Esophagus squamous epithelium (tissue), 5 donors: Measurements from ENCODE around the gene NCKAP1. TPM values are rescaled to one million over a fixed set of nuclear protein-coding genes. Genes with fewer than 3 reads are reported as not detected.
"Not testable (repeated sequence)": the region's sequence is repeated elsewhere in the genome, so short reads cannot be mapped to it uniquely, and the experiment has no call there.

Experiments
- DNase-seq: peaks from one replicate; lab custom pipeline; 2025; lab: John Stamatoyannopoulos, UW
- H3K27ac ChIP-seq, 4 donors: fragments of 200-600 bp; sonication (generic); one replicate each; pipeline ENCODE4 v1.5.1; 2016 to 2019; ENCODE audit warnings: mild to moderate bottlenecking in 1 of 4
- H3K27me3 ChIP-seq, 4 donors: fragments of 200-600 bp; sonication (generic); 1 replicate in 3 of 4; 2 replicates in 1 of 4; pipeline versions ENCODE4 v1.5.1 to v1.6.0; 2017 to 2021; ENCODE audit warnings: antibody characterized with exemption in 1 of 4
- H3K36me3 ChIP-seq, 3 donors: fragments of 200-600 bp; sonication (generic); one replicate each; pipeline ENCODE4 v1.5.1; 2016 to 2019
- H3K4me1 ChIP-seq, 3 donors: fragments of 200-600 bp; sonication (generic); one replicate each; pipeline ENCODE4 v1.5.1; 2017 to 2019
- H3K4me3 ChIP-seq, 4 donors: fragments of 200-600 bp; sonication (generic); 1 replicate in 3 of 4; 2 replicates in 1 of 4; pipeline ENCODE4 v1.5.1; 2016 to 2019; ENCODE audit warnings: mild to moderate bottlenecking in 2 of 4, moderate library complexity in 1 of 4
- H3K9me3 ChIP-seq, 3 donors: fragments of 200-600 bp; sonication (generic); one replicate each; pipeline ENCODE4 v1.5.1; 2016 to 2019
- CTCF ChIP-seq, 6 experiments: fragments of 450-650 bp in 4 of 6; fragments of 200-600 bp in 2 of 6; sonication (generic) in 2 of 6; IDR thresholded peaks; one replicate each; pipeline ENCODE4 v1.5.1; 2016 to 2019; ENCODE audit warnings: antibody characterized with exemption in 6 of 6, mild to moderate bottlenecking in 4 of 6, moderate library complexity in 4 of 6
- POLR2A ChIP-seq, 4 donors: fragments of 450-650 bp; IDR thresholded peaks; one replicate each; pipeline ENCODE4 v1.6.1; 2017; ENCODE audit warnings: antibody characterized with exemption in 4 of 4, mild to moderate bottlenecking in 4 of 4, moderate library complexity in 3 of 4
- WGBS, 2 donors: methylation state at CpG; one replicate each; pipeline ENCODE4 v1.1.5; 2018; 5-methylcytosine and 5-hydroxymethylcytosine counted together
- intact Hi-C: fragments of 100-400 bp; cut with DNase I; formaldehyde crosslinking; loops from one replicate; pipeline ENCODE4 v1.15.0; 2022
- total RNA-seq, 4 donors: library from RNA; depleted of rRNA; stranded (reverse); fragments of >200 nt; gene quantifications; one replicate each; pipeline ENCODE4 v1.1.0, GENCODE V29; 2016
- donor health status: DM: yes; HTN: yes; CAD: no.

The NCKAP1 gene
- total RNA-seq, 4 donors from 2014 or later, result 85.9 to 163 (median 117) TPM

GRCh38 chr2:183060571-183061231 is 22.4 kb upstream of the NCKAP1 start:
- peaks cover 0 to 20% (median 3%) of the 10 kb centered on the region in 3 donors for H3K4me1 ChIP-seq
- TF ChIP-seq POLR2A (IDR thresholded peaks at IDR 0.05) (no peak), CTCF (IDR thresholded peaks at IDR 0.05) (no peak)
- no peak overlapping the region for H3K4me3 ChIP-seq
- H3K9me3 ChIP-seq, result no peaks in the 10 kb centered on the region
- DNase-seq, result no peak
- intact Hi-C loops, result no loop called here
- peak overlapping the region in 1 of 4 donors; percentile 70 for H3K27ac ChIP-seq
- no peaks in the 10 kb centered on the region for H3K36me3 ChIP-seq
- H3K27me3 ChIP-seq, result no peaks in the 10 kb centered on the region
- WGBS, 2 donors, result 96% methylated on average over 14 of the region's 14 CpGs

GRCh38 chr2:183059561-183059960 is 21.3 kb upstream of the NCKAP1 start:
- intact Hi-C loops, result no loop called here
- 19 to 21% methylated on average over 1 of the region's 1 CpG for WGBS, 2 donors
- H3K27me3 ChIP-seq, result no peaks in the 10 kb centered on the region
- H3K4me3 ChIP-seq, result no peak overlapping the region
- no peak for DNase-seq
- no peaks in the 10 kb centered on the region for H3K36me3 ChIP-seq
- H3K27ac ChIP-seq, result peak overlapping the region in 3 of 4 donors; percentile 30 to 70 (median 49)
- H3K9me3 ChIP-seq, result no peaks in the 10 kb centered on the region
- H3K4me1 ChIP-seq, result peaks cover 0 to 20% (median 3%) of the 10 kb centered on the region in 3 donors
- TF ChIP-seq CTCF (IDR thresholded peaks at IDR 0.05) (no peak), POLR2A (IDR thresholded peaks at IDR 0.05) (no peak)

- no peaks in the 10 kb centered on the region for H3K36me3 ChIP-seq
- intact Hi-C loops, result no loop called here
- no peak for TF ChIP-seq CTCF (IDR thresholded peaks at IDR 0.05)
- no peaks in the 10 kb centered on the region for H3K27me3 ChIP-seq
- no peak for DNase-seq
- no peaks in the 10 kb centered on the region for H3K9me3 ChIP-seq
- no peak overlapping the region for H3K4me3 ChIP-seq
- peaks cover 0 to 20% (median 3%) of the 10 kb centered on the region in 3 donors for H3K4me1 ChIP-seq
- 49 to 78% methylated on average over 3 of the region's 3 CpGs for WGBS, 2 donors
- no peak overlapping the region for H3K27ac ChIP-seq
These were observed 19.2 kb upstream of the NCKAP1 start for GRCh38 chr2:183057333-183057985.

- Histone ChIP-seq H3K4me3 (no peak overlapping the region), H3K36me3 (no peaks in the 10 kb centered on the region), H3K9me3 (peaks cover 0 to 8% (median 0%) of the 10 kb centered on the region in 3 donors), H3K27me3 (no peaks in the 10 kb centered on the region), H3K27ac (no peak overlapping the region), H3K4me1 (no peaks in the 10 kb centered on the region)
- 65 to 70% methylated on average over 5 of the region's 5 CpGs for WGBS, 2 donors
- TF ChIP-seq CTCF (IDR thresholded peaks at IDR 0.05), result no peak
- TF ChIP-seq POLR2A (IDR thresholded peaks at IDR 0.05), result no peak
- intact Hi-C loops, result no loop called here
- DNase-seq, result no peak
These were observed 11.2 kb upstream of the NCKAP1 start for GRCh38 chr2:183049420-183049819.

GRCh38 chr2:183047486-183048125 is 9.3 kb upstream of the NCKAP1 start:
- H3K9me3 ChIP-seq, DNase-seq, H3K4me1 ChIP-seq, H3K27ac ChIP-seq, H3K4me3 ChIP-seq, H3K27me3 ChIP-seq, intact Hi-C loops, H3K36me3 ChIP-seq: not testable (repeated sequence)
- 74 to 91% methylated on average over 5 of the region's 5 CpGs for WGBS, 2 donors

GRCh38 chr2:183043580-183043979 is 5.3 kb upstream of the NCKAP1 start:
- intact Hi-C loops, DNase-seq, H3K27ac ChIP-seq, H3K27me3 ChIP-seq, H3K9me3 ChIP-seq, H3K36me3 ChIP-seq, H3K4me3 ChIP-seq, H3K4me1 ChIP-seq: not testable (repeated sequence)
- WGBS, 2 donors, result 64 to 80% methylated on average over 8 of the region's 8 CpGs
